Measurements from ENCODE around the gene WNT5B.

DNA sequence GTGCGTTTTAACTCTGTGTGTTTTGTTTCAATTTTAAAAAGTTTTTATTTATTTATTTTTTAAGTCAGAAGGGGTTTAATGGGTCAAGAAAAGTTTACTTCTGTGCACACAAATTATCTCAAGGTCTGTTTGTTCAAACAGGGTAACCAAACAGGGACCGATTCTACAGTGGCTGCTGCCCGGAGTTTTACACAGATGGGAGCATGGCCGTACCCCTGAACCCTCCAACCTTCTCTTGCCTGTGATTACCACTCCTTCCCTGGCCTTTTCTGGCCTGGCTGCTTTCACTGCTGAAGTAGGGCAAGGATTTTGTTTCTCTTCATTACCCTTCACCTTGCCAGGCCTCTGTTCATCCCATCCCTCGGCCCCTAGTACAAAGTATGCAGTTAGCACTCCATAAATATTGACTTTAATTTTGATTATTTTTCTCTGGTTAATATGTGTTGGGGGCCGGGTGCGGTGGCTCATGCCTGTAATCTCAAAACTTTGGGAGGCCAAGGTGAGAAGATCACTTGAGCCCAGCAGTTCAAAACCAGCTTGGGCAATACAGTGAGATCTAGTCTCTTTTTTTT lies 18.9 kb upstream of the WNT5B start:
- TF ChIP-seq POLR2A (IDR thresholded peaks at IDR 0.05; ENCODE audit: low read length): no peak
- TF ChIP-seq GATA1 (IDR thresholded peaks at IDR 0.05; ENCODE audit: low read depth, low read length): no peak

All from erythroblast (primary cell).